SIG-M5 (cell line): ENCODE measurements around the gene SERTAD1.

Source experiments
- DNase-seq: peaks from one replicate; lab custom pipeline; 2025; lab: John Stamatoyannopoulos, UW

SERTAD1 gene

GRCh38 chr19:40376286-40376862, 49.4 kb downstream of the SERTAD1 start:
- DNase-seq, result no peak

- no peak for DNase-seq
Measured at GRCh38 chr19:40374084-40374483, 51.7 kb downstream of the SERTAD1 start.

- DNase-seq, result no peak
Measured at GRCh38 chr19:40371802-40372122, 54.0 kb downstream of the SERTAD1 start.
